ENCODE measurements around the gene FCMR.

Gene FCMR

GRCh38 chr1:206903687-206904086, 18.1 kb downstream of the FCMR start:
- no peak for DNase-seq (ENCODE audit: extremely low read depth in 1 of 2, low read depth in 1 of 2)

- DNase-seq (ENCODE audit: extremely low read depth in 1 of 2, low read depth in 1 of 2): no peak
These were observed 19.0 kb downstream of the FCMR start for GRCh38 chr1:206902702-206903101.

GRCh38 chr1:206901944-206902343, 19.8 kb downstream of the FCMR start:
- no peak for DNase-seq (ENCODE audit: extremely low read depth in 1 of 2, low read depth in 1 of 2)

- DNase-seq (ENCODE audit: extremely low read depth in 1 of 2, low read depth in 1 of 2): no peak
These were observed 21.6 kb downstream of the FCMR start for GRCh38 chr1:206900149-206900548.

GRCh38 chr1:206899717-206900116, 22.0 kb downstream of the FCMR start:
- DNase-seq (ENCODE audit: extremely low read depth in 1 of 2, low read depth in 1 of 2): no peak

GRCh38 chr1:206898915-206899431, 22.8 kb downstream of the FCMR start:
- no peak for DNase-seq (ENCODE audit: extremely low read depth in 1 of 2, low read depth in 1 of 2)

GRCh38 chr1:206898089-206898914, 23.4 kb downstream of the FCMR start:
- DNase-seq (ENCODE audit: extremely low read depth in 1 of 2, low read depth in 1 of 2): no peak

- DNase-seq (ENCODE audit: extremely low read depth in 1 of 2, low read depth in 1 of 2): no peak
These were observed 24.6 kb downstream of the FCMR start, which contains the start of gene IL24 for GRCh38 chr1:206897175-206897574. IL24 (plus strand) TSS chr1:206897443; CDS start chr1:206897833, 390 bp downstream.

GRCh38 chr1:206896261-206896660, 25.5 kb downstream of the FCMR start:
- no peak for DNase-seq (ENCODE audit: extremely low read depth in 1 of 2, low read depth in 1 of 2)

- no peak for DNase-seq (ENCODE audit: extremely low read depth in 1 of 2, low read depth in 1 of 2)
These were observed 25.9 kb downstream of the FCMR start for GRCh38 chr1:206895837-206896242.

- DNase-seq (ENCODE audit: extremely low read depth in 1 of 2, low read depth in 1 of 2): no peak
These were observed 26.4 kb downstream of the FCMR start for GRCh38 chr1:206895325-206895724.

- DNase-seq (ENCODE audit: extremely low read depth in 1 of 2, low read depth in 1 of 2): no peak
These were observed 28.4 kb downstream of the FCMR start for GRCh38 chr1:206893380-206893779.

- DNase-seq (ENCODE audit: extremely low read depth in 1 of 2, low read depth in 1 of 2): no peak
These were observed 29.3 kb downstream of the FCMR start for GRCh38 chr1:206892351-206892984.

GRCh38 chr1:206891412-206891811, 30.3 kb downstream of the FCMR start:
- no peak for DNase-seq (ENCODE audit: extremely low read depth in 1 of 2, low read depth in 1 of 2)

GRCh38 chr1:206890125-206891060, 31.3 kb downstream of the FCMR start:
- no peak for DNase-seq (ENCODE audit: extremely low read depth in 1 of 2, low read depth in 1 of 2)

- no peak for DNase-seq (ENCODE audit: extremely low read depth in 1 of 2, low read depth in 1 of 2)
These were observed 34.0 kb downstream of the FCMR start for GRCh38 chr1:206887701-206888100.

GRCh38 chr1:206886831-206887230, 34.9 kb downstream of the FCMR start:
- no peak for DNase-seq (ENCODE audit: extremely low read depth in 1 of 2, low read depth in 1 of 2)

- DNase-seq (ENCODE audit: extremely low read depth in 1 of 2, low read depth in 1 of 2): no peak
These were observed 36.2 kb downstream of the FCMR start for GRCh38 chr1:206885341-206886060.

- DNase-seq (ENCODE audit: extremely low read depth in 1 of 2, low read depth in 1 of 2): no peak
These were observed 37.9 kb downstream of the FCMR start for GRCh38 chr1:206883876-206884275.

GRCh38 chr1:206883160-206883559, 38.6 kb downstream of the FCMR start:
- no peak for DNase-seq (ENCODE audit: extremely low read depth in 1 of 2, low read depth in 1 of 2)
